Activated CD4-positive, alpha-beta T cell treated with anti-CD3 and anti-CD28 coated beads, Interleukin-2, amount 50 U/mL, for 1 hour (primary cell): ENCODE data around the gene CLDN12.
A peak's percentile ranks its signal among the peaks of the same experiment; 100 is the strongest.

Experiments
- DNase-seq: peaks from one replicate; pipeline ENCODE4 v3.0.0-alpha.2; 2020

CLDN12 gene

DNA sequence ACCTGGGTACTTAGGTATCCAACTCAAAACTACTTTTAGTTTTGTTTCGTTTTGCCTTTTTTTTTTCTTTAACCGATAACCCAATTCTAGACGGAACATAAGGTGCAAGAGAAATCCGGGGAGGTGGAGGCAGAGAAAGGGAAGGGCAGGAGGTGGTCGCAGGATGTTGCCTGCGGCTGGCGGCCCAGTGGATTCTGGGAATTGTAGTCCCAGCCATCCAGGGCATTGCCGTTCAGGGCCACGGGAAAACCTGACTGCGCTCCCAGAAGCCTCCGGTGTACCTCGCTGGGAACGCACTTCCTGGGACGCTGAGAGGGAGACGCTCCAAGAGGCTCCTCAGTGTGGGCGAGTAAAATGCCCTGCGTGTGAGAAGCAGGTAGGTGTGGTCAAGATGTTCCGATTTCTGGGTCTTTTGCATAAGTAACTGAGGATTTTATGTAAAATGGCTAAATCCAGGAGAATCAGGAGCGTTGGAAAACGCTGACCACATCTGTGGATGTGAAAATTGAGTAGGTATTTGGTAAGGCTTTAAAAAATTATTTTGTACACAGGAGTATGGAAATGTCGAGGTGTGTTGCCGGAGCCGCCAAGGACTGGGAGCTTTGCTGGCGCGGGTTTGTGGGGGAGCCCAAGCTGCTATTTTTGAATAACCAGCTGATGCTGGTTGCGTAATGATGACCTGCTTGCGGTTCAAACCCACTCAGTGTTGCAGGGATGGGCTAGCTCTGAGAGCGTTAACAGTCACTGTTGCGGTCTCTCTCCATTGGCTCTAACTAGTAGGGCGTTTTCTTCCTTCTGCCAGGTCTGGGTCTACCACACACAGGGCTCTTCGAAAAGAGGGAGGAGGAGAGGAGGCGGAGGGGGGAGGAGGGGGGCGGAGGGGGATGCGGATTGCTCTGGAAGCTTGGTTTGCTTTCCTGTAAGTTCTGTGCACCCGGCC, at the start of gene CLDN12:
Gene CLDN12 (plus strand): TSS at position 288 of the 940 bp plus-strand sequence. CDS start 9,216 bp downstream, outside the sequence.
- peak; percentile 68 for DNase-seq

DNA sequence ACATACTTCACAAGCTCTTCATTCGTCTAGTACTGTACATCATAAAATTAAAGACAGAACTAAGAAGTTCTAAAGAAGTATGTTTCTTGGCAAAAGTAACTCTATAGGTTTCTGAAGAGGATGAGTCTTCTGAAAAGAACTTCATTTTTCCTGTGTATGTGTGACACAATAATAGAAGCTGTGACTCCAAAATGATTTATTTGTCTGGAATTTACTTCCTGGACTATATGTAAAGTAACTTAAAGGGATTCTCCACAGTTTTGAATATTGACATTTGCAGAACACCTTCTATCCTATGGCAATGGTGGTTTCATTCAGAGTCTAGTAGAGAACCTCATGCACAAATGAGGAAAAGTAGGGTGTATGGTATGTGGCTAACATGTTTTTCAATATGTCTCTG, 19.8 kb upstream of the CLDN12 start:
- no peak for DNase-seq

DNA sequence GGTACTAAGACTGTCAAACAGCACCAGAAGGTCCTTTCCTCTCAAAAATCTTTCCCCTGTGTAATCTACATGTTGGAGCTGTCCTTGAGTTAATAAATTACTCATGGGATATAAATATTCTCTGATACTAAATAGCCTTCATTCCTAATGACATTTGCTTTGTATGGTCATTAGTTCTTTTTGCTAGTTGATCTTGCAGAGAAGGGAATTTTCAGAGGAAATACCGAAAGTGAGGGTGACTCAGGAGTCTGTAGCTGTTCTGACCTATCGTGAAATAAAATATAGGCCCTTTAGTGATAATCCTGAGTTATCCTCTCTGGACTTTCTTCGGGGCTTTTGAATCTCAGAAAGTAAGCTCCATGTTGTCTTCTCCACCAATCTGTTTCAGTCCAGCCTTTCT, 19.4 kb upstream of the CLDN12 start:
- DNase-seq: no peak

DNA sequence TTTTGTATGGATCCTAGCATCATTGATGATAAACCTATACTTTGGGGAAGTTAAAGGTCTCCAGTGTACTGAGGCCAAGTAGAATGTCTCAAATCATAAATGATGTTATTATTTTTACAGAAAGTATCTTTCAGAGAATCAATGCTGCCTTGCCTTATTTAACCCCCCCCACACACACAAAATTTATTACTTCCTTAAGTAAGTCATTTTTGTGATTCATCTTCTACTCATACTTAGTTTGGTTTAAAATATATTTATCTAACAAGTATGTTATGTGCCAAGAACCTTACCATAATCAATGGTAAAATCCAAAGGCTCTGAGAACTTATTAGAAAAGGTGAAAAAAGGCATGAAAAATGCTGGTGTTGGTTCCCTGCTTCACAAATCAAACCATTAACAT, 18.8 kb upstream of the CLDN12 start:
- no peak for DNase-seq

DNA sequence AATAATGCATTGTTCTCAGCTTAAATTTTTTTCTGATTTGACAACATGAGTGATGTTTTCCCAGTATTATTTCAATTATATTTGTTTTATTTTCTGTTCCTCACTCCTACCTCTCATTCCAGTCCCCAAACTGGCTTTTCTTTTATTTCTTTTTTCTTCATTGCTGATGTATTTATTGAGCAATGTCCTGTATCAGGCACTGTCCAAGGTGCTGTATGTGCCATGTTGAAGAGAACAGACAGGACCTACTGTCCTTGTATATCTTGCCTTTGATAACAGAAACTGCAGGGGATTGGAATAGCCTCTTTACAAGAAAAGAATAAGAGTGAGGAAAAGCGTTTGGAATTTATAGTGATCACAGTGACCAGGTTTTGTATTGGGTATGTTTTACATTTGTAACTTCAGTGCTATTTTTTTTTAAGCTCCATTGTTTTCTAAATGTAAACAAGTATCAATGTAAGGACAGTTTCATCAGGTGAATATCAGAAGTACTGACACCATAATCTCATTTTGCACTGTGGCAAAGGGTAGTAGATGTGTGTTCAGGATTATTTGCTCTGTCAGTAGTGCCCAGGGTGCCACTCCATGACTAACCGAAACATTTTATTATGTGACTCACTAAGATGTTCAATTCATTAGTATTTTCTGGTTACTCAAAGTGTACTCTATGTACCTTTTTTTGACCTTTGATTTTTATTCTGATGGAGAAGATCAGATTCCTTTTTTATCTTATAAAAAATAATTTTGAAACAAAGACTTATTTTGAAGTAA, 15.6 kb upstream of the CLDN12 start:
- no peak for DNase-seq

DNA sequence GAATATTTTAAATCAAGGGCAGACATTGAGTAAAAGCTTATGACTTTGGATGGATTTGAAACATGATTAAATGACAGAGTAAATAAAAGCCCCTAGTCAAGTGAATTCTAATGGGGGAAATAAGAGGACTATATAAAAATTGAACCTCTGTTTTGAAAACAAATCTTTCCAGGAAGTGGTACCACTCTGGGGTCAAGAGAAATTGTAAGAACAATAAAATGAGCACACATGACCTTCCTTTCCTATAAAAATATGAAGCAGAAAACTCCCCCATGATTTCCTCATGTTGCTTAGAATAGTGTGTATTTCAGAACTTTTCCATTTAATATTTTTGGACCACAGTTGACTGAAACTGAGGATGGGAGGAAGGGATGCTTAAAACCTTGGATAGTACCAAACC, 12.3 kb upstream of the CLDN12 start:
- no peak for DNase-seq

DNA sequence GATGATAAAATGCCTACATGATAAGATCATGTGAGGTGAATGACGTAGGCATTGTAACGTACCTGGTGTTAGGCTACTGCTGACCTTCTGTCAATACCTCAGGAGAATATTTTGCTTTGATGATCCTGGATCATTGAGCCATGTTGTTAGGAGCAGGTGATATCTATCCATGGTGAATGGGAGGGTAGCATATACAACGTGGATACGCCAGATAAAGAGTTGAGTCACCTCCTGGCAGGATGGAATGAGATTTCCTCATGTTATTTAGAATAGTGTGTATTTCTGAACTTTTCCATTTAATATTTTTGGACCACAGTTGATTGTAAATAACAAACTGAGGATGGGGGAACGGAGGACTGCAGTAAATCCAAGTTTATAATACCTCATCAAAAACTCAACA, 11.8 kb upstream of the CLDN12 start:
- no peak for DNase-seq

DNA sequence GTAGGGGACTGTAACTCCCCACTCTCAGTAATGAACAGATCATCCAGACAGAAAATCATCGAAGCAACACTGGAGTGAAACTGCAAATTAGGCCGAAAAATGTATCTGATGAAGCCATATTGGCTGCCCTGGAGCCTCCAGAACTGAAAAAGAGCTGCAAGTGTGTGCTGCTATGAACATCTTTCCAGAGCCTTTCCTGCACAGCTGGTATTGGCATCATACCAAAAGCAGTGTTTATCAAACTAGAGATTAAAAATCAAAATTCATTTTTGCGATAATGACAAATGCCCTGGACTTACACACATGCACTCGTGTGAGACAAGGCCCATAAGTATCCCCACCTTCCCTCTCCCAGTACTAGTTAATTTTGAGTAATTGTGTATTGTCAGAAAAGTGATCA, 6.8 kb upstream of the CLDN12 start:
- DNase-seq: no peak

DNA sequence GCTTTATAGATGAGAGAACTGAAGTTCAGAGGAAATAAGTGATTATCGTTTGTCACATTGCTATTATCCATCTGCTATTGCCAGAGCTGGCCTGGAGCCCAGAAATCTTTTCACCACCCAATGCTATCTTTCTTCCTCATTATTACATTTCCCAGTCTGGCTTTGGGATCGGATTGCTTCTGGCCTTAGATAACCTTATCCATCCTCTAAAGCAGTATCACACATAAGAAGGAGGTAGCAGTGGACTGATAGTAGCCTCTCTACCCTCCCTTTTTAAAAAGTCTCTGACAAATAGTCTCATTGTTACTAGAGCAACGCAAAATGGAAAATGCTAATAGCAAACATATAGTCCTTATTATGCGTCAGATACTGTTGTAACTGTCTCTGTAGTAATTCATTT, 1.3 kb upstream of the CLDN12 start:
- DNase-seq: no peak

DNA sequence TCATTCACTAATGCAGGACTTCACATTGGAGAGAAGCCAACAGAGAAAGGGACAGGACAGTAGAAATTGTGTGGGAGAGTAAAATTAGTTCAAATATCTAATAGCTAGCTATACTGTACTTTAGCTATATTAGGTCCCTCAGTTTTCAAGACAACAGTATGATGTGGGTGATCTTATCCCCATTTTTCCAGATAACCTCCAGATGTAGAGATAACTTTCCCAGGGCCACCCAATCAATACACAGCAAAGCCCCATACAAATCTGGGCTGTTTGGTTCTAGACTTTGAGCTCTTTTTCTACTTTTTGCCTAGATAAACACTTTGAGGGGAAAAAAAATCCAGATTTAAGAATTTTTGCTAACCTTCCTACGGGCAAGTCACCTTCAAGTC, 482 bp upstream of the CLDN12 start:
- DNase-seq: no peak

DNA sequence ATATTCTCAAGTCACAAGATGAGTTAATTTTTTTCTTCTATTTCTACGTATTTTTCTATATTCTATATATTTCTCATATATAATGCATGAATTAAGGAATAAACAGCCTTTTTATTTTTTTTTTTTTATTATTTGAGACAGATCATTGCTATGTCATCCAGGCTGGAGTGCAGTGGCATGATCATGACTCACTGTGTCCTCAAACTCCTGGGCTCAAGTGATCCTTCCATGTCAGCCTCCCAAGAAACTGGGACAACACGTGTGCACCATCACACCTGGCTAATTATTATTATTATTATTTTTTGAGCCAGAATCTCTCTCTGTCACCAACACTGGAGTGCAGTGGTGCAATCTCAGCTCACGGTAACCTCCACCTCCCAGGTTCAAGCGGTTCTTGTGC, 1.5 kb downstream of the CLDN12 start:
- no peak for DNase-seq

DNA sequence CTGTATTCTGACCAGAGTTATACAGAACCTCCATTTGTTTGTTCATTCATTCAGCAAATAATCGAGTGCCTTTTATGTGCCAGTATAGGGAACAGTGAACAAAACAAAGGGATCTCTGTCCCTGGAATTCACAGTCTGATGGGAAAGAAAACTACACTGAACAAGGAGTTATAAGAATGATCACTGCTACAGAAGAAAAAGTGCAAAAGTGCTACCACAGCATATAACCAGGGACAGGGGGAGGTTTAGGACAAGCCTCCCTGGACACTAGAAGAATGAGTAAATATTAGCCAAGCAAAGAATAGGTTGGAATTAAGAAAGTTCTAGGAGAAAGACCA, 4.2 kb downstream of the CLDN12 start:
- DNase-seq: no peak

DNA sequence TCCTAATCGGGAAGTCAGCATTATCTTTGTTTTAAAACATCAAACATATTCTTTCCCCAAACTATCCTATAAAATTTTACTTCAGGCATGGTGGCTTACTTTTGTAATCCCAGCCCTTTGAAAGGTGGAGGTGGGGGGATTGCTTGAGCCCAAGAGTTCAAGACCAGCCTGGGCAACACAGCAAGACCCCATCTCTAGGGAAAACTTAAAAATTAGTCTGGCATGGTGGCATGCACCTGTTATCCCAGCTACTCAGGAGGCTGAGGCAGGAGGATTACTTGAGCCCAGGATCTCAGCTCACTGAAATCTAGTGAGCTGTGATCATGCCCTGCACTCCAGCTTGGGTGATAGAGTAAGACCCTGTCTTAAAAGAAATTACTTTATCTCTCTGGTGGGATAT, 4.9 kb downstream of the CLDN12 start:
- DNase-seq: no peak

DNA sequence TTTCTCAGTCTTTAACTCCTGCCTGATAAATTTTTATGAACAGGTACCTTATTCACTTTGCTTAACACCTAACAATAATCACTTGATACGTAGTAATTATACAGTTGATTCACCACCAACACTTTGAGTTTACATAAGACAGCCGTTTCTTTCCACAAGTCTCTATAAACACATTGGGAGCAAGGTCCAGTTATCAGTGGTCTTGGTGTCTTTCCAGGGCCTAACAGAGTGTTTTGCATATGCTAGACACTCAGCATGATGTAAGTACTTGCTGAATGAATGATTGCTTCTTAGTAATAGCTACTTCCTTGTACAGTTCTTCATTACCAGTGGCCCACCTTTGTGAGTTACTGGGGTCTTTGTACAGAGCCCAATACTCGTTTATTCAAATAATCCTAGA, 6.4 kb downstream of the CLDN12 start:
- DNase-seq: no peak

DNA sequence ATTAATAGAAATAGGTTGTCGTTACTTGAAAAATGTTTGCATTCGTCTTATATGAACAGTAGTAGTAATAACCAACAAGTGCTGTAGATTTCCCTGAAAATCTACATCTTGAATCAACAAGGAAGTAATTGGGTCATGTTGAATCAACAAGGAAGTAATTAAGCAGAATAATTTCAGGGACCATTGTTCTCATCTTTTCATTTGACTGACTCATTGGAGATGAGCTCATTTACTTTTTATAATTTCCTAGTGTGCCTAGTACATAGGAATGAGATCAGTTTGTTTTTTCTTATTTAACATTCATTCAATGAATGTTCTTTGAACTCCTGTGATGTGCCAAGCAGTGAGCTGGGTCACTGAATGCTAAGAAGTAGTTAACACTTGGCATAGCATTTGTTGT, 8.2 kb downstream of the CLDN12 start:
- no peak for DNase-seq

DNA sequence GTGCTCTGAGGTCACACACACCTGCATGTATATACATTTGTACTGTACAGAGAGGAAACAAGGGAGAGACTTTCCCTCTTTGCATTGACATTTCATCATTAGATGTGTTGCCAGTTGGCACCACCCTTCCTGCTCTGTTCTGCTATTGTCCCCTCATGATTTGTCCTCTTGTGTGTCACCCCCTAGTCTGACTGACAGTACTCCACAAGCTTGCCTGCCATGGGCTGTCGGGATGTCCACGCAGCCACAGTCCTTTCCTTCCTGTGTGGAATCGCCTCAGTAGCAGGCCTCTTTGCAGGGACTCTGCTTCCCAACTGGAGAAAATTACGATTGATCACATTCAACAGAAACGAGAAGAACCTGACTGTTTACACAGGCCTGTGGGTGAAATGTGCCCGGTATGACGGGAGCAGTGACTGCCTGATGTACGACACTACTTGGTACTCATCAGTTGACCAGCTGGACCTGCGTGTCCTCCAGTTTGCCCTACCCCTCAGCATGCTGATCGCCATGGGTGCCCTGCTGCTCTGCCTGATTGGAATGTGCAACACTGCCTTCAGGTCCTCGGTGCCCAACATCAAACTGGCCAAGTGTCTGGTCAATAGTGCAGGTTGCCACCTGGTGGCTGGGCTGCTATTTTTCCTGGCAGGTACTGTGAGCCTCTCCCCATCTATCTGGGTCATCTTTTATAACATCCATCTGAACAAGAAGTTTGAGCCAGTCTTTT, 9.4 kb downstream of the CLDN12 start:
- DNase-seq: peak; percentile 16

DNA sequence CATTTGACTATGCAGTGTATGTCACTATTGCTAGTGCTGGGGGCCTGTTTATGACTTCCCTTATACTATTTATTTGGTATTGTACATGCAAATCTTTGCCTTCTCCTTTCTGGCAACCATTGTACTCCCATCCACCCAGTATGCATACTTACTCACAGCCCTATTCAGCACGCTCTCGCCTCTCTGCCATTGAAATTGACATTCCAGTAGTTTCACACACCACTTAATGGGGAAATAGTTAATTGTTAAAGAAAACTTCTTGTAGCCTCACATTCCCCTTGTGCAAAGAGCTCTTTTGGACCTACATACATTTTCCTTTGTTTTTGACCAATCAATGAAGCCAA, 9.9 kb downstream of the CLDN12 start:
- DNase-seq: no peak

DNA sequence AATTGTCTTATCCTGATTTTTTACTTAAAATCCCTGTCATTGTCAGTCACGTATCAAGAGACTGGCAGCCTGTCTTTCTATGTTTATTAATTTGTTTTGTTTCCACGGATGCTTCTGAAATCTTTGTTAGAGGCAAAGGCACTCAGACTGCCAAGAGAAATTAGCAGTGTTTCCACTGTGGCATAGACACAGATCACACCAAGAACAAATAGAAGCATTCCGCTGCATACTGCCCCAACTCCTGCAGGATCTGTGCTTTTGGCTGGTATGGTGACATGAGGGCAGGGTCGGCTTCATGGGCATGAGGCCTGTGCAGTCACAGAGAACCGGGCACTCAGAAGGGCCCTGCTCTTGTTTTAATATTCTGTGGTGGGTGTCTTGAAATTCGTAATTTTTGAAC, 18.4 kb downstream of the CLDN12 start:
- DNase-seq: no peak

DNA sequence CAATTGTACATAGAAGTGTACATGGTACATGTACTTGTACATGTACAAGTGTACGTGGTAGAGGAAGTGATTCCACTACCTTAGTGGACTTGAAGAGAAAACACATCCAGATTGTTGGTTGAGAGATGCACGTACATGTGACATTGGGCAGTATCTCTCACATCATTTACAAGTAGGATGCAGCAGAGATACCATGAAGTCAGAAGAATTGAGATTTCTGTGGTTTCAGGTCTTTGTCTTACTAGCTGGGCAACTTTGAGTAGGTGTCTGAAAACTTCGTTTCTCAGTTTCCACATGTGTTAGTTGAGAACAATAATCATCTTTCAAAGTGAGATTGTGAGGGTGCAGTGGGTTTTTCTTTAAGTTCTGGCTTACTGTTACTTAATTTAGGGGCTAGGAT, 21.5 kb downstream of the CLDN12 start:
- no peak for DNase-seq

DNA sequence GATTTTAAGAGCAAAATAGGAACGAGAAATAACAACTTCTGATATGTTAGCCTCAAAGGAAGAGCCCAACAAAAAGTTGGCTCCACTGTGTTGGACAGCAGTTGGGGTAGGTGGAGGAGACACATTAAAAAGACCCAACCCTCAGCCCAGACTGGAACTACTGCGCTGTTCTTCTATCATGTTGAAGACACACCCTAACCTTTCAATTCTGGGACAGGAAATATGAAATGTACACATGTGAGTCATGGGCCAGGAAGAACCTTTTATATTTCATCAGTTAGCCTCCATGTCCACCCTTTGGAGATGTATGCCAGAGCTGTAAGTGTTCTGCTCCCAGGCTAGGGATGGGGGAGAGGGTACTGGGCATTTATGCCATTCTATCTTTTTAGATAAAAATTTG, 22.1 kb downstream of the CLDN12 start:
- no peak for DNase-seq

DNA sequence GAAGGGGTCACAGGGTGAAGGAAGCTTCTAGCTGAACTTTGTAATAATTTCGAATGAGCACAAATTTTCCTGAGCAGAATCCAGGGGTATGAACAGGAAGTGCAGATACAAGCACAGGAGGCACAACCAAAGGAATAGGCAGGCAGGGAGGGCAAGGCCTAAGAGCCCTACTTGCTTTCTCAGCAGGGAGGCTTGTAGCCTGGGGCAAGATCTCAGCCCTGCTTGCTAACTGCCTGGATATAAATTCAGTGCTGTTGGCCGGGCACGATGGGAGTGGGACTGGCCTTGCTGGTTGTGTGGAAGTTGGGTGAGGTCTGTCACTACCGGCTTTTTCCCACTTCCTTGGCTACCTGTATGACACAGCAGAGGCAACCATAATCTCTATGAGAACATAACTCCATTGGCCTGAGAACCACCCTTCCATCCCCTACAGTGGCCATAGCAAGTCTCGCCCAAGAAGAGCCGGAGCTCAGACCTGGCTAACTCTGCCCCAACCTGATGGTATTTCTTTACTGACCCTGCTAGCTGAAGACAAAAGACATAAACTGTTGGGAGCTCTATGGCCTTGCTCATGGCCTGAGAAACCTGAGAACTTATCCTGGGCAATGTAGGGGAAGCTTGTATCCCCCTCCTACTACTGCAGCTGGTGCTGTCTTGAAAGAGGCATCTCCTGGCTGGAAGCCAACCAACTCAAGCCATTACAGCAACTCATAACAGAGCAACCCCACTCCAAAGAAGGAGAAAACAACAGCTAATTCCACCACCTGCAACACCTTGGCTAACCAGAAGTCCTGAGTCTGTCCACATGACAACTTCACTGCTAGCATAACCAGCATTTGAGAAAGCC, 27.6 kb downstream of the CLDN12 start:
- DNase-seq: no peak

DNA sequence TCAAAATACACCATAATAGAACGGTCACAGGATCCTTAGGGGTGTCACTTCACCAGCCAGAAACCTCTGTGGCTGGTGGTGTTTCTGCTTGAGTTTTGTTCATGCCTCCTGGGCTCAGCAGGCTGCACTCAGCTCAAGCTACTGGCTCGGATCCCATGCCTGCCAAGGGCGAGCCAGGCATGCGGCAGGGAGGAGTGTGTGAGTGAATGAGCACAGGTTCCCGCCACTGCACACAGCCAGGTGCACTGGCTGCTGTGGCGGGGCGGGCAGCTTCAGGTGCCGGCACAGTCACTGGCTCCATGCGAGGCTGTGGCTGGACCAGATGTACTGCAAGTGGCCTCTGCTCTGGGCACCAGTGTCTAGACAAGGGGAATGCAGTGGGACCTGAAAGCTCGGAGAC, 29.5 kb downstream of the CLDN12 start:
- DNase-seq: no peak

DNA sequence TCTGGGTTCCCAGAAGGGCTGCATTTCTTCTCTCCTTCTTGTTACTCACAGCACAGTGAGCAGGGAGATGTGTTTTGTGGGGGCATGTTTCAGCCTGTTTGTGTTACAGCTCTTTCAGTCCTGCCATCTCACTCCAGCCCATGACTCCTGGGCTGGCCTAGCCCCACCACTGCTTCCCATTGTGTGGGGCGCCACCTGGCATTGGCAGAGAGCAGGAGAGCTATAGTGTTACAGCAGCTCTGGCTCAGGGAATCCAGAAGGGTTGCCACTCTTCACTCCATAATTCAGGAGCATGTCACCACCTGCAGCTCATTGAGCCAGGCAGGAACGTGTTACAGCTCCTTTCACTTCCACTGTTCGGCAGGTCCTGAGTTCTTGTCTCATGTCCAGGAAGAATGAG, 30.0 kb downstream of the CLDN12 start:
- no peak for DNase-seq
